Uterus (tissue), 2 donors: ENCODE measurements around the gene PRAMEF5.
"Not testable (repeated sequence)": the region's sequence is repeated elsewhere in the genome, so short reads cannot be mapped to it uniquely, and the experiment has no call there.

Source experiments
- CTCF ChIP-seq, 4 experiments: fragments of 200-600 bp in 2 of 4; fragments of 450-650 bp in 2 of 4; sonication (generic) in 2 of 4; IDR thresholded peaks; one replicate each; pipeline ENCODE4 v1.5.1; 2016 to 2019; ENCODE audit warnings: antibody characterized with exemption in 4 of 4, mild to moderate bottlenecking in 2 of 4, moderate library complexity in 1 of 4
- POLR2A ChIP-seq, 2 donors: fragments of 450-650 bp; IDR thresholded peaks; one replicate each; pipeline ENCODE4 v1.6.1; 2016; ENCODE audit warnings: antibody characterized with exemption in 2 of 2, mild to moderate bottlenecking in 1 of 2, moderate library complexity in 1 of 2

GRCh38 chr1:13237572-13237971 is 16.4 kb upstream of the PRAMEF5 start:
- not testable (repeated sequence) for TF ChIP-seq POLR2A, CTCF (IDR thresholded peaks at IDR 0.05)
